Peyer's patch (tissue), 4 donors: ENCODE data around the gene CYP27B1. TPM values are rescaled to one million over a fixed set of nuclear protein-coding genes. Genes with fewer than 3 reads are reported as not detected.
A peak's percentile ranks its signal among the peaks of the same experiment; 100 is the strongest.

Source experiments
- DNase-seq, 3 donors: peaks; one replicate each; pipeline ENCODE4 v3.0.0-alpha.2; 2017 to 2019
- H3K27ac ChIP-seq, 4 donors: fragments of 200-600 bp; sonication (generic); one replicate each; pipeline ENCODE4 v1.5.1; 2016 to 2019
- H3K27me3 ChIP-seq, 2 donors: fragments of 200-600 bp; sonication (generic); one replicate each; pipeline ENCODE4 v1.5.1; 2019
- H3K36me3 ChIP-seq, 3 donors: fragments of 200-600 bp; sonication (generic); one replicate each; pipeline ENCODE4 v1.5.1; 2016 to 2019
- H3K4me1 ChIP-seq, 4 donors: fragments of 200-600 bp; sonication (generic); one replicate each; pipeline ENCODE4 v1.5.1; 2016 to 2019
- H3K4me3 ChIP-seq, 4 donors: fragments of 200-600 bp; sonication (generic); 1 replicate in 3 of 4; 2 replicates in 1 of 4; pipeline ENCODE4 v1.5.1; 2016 to 2019; ENCODE audit warnings: mild to moderate bottlenecking in 1 of 4
- H3K9me3 ChIP-seq, 4 donors: fragments of 200-600 bp; sonication (generic); one replicate each; pipeline ENCODE4 v1.5.1; 2016 to 2019; ENCODE audit warnings: mild to moderate bottlenecking in 1 of 4
- POLR2A ChIP-seq, 2 donors: fragments of 450-650 bp; IDR thresholded peaks; one replicate each; pipeline ENCODE4 v1.5.1; 2017; ENCODE audit warnings: antibody characterized with exemption in 2 of 2, mild to moderate bottlenecking in 2 of 2, moderate library complexity in 2 of 2
- total RNA-seq, 4 donors: library from RNA; depleted of rRNA; stranded (reverse); fragments of >200 nt; gene quantifications; one replicate each; pipeline ENCODE4 v1.1.0, GENCODE V29; 2016
- TF ChIP-seq, protein P1 (sequence below), 6 experiments: fragments of 450-650 bp in 4 of 6; fragments of 200-600 bp in 2 of 6; sonication (generic) in 1 of 6; IDR thresholded peaks; one replicate each; pipeline ENCODE4 v1.5.1; 2017 to 2019; ENCODE audit warnings: antibody characterized with exemption in 6 of 6, mild to moderate bottlenecking in 3 of 6, moderate library complexity in 1 of 6

CYP27B1 gene
- total RNA-seq, 4 donors from 2014 or later, result 1.7 TPM; not detected in 3

DNA sequence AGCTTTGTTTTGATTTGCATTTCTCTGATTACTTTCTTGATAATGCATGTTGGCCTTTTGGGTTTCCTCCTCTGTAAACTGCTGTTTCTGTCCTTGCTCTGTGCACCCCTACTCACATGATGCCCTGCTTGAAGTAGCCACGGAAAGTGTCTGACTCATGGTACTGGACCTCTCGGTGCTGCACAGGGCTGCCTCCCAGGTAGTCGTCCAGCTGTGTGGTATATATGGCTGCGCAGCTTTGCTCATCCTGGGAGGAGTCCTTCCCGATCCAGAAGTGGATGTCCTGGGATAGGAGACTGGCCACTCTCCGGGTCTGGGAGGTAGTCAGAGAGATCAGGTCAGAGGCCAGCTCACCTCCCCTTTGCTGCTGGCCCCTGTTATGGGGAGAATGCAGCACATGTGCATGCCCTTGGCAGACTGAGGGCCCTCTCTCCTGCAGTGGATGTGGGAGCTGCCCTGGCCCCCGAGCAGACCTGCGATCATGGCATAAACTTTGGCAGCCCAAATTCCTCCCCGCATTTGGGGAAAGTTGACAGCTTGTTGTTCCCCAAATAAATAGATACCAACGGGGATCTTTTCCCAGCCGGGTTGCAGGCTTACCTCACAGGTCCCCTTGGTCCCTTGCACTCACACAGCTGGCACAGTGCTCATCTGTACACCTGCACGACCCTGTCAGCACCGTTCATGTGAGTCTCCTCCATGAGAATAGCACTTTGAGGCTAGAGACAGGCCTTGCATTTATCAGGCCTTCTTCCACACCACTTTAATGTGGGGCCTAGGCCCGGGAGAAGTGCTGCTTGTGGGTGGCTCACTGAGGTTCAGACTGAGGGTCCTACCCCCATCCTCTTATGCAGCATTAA is 46.5 kb upstream of the CYP27B1 start:
- Histone ChIP-seq H3K4me1 (peaks cover 0 to 11% (median 0%) of the 10 kb centered on the region in 4 donors), H3K4me3 (no peak overlapping the region), H3K36me3 (peaks cover 0 to 22% (median 0%) of the 10 kb centered on the region in 3 donors), H3K27ac (no peak overlapping the region), H3K9me3 (no peaks in the 10 kb centered on the region), H3K27me3 (no peaks in the 10 kb centered on the region)
- no peak for TF ChIP-seq POLR2A (IDR thresholded peaks at IDR 0.05)
- TF ChIP-seq, protein P1, sequence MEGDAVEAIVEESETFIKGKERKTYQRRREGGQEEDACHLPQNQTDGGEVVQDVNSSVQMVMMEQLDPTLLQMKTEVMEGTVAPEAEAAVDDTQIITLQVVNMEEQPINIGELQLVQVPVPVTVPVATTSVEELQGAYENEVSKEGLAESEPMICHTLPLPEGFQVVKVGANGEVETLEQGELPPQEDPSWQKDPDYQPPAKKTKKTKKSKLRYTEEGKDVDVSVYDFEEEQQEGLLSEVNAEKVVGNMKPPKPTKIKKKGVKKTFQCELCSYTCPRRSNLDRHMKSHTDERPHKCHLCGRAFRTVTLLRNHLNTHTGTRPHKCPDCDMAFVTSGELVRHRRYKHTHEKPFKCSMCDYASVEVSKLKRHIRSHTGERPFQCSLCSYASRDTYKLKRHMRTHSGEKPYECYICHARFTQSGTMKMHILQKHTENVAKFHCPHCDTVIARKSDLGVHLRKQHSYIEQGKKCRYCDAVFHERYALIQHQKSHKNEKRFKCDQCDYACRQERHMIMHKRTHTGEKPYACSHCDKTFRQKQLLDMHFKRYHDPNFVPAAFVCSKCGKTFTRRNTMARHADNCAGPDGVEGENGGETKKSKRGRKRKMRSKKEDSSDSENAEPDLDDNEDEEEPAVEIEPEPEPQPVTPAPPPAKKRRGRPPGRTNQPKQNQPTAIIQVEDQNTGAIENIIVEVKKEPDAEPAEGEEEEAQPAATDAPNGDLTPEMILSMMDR (IDR thresholded peaks at IDR 0.05), result no peak
- no peak for DNase-seq

DNA sequence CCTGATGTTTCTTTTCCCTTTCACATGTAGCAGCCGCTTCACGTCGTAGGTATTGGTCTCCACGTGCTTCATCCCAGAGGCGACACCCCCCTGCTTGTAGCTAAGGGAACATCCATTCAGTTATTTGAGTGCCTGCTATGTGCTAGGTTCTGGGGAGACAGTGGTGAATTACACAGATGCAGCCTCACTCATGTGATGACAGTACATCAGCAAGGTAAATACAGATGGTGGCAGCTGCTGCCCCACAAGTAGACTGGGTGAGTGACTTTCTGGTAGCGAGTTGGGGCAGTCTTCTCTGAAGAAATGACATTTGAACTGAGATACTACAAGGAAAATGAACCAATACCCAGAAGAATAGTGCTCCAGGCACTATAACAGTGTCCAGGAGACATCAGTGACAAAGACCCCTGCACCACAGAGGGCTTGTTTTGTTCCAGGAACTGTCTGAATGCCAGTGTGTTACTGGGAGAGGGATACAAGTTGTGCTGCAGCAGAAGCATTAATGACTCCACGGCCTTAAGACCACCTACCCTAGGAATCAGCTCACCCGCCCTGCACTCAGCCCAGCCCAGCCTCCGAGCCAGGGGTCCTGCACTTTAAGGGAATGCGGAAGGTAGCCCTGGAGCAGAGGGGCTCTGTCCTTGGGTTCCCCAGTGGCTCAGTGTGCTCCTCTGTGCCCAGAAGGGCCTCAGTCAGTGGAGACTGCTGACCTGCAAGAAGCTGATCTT is 44.3 kb upstream of the CYP27B1 start:
- no peak for DNase-seq
- H3K36me3 ChIP-seq, result peaks cover 0 to 44% (median 0%) of the 10 kb centered on the region in 3 donors
- H3K27ac ChIP-seq, result no peak overlapping the region
- H3K9me3 ChIP-seq, result no peaks in the 10 kb centered on the region
- TF ChIP-seq, protein P1 (IDR thresholded peaks at IDR 0.05), result no peak
- no peak for TF ChIP-seq POLR2A (IDR thresholded peaks at IDR 0.05)
- H3K4me1 ChIP-seq, result no peaks in the 10 kb centered on the region
- no peaks in the 10 kb centered on the region for H3K27me3 ChIP-seq
- H3K4me3 ChIP-seq, result no peak overlapping the region

DNA sequence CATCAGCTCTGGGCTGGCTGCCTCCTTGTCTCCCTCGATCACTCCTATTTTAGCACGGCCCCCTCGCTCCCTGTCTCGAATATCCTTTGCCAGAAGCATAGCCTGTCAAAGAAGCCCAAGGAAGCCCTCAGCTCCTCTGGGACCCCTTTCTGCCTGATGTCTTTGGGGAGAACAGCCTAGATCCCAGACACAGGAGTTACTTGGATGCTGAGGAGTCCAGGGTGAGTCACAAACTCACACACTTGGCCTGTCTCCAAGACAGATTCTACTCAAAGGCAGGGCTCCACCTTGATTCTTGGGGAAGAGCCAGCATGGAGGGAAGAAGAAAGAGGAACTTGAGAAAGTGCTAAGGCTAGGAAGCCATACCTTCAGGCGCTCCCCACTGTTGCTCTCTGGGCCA is 43.6 kb upstream of the CYP27B1 start:
- H3K27ac ChIP-seq, result no peak overlapping the region
- no peaks in the 10 kb centered on the region for H3K4me1 ChIP-seq
- H3K9me3 ChIP-seq, result no peaks in the 10 kb centered on the region
- H3K4me3 ChIP-seq, result no peak overlapping the region
- TF ChIP-seq, protein P1 (IDR thresholded peaks at IDR 0.05), result no peak
- no peak for TF ChIP-seq POLR2A (IDR thresholded peaks at IDR 0.05)
- H3K36me3 ChIP-seq, result peaks cover 0 to 46% (median 0%) of the 10 kb centered on the region in 3 donors
- peak in 1 of 3 donors; percentile 43 for DNase-seq
- no peaks in the 10 kb centered on the region for H3K27me3 ChIP-seq

DNA sequence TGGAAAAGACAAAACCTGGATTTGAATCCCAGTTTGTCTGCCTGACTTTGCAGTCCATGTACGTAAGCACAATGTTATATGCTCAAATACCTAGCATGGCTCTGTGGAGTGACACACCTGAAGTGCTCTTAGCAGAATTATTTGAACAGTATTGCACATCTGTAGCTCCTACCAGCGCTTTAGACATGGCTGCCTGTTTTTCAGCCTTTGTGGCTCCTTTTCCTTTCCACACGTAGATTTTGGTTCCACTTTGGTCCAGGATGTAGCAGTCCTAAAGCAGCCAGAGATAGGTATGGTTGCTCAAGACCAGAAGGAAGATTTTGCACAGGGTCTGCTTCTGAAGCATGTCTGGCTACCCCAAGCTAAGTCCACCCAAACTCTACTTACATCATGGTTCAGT is 42.5 kb upstream of the CYP27B1 start:
- no peaks in the 10 kb centered on the region for H3K4me1 ChIP-seq
- no peaks in the 10 kb centered on the region for H3K9me3 ChIP-seq
- H3K36me3 ChIP-seq, result peaks cover 0 to 46% (median 0%) of the 10 kb centered on the region in 3 donors
- no peak overlapping the region for H3K27ac ChIP-seq
- DNase-seq, result peak in 1 of 3 donors; percentile 3
- no peak overlapping the region for H3K4me3 ChIP-seq
- H3K27me3 ChIP-seq, result no peaks in the 10 kb centered on the region
- TF ChIP-seq, protein P1 (IDR thresholded peaks at IDR 0.05), result no peak
- no peak for TF ChIP-seq POLR2A (IDR thresholded peaks at IDR 0.05)

DNA sequence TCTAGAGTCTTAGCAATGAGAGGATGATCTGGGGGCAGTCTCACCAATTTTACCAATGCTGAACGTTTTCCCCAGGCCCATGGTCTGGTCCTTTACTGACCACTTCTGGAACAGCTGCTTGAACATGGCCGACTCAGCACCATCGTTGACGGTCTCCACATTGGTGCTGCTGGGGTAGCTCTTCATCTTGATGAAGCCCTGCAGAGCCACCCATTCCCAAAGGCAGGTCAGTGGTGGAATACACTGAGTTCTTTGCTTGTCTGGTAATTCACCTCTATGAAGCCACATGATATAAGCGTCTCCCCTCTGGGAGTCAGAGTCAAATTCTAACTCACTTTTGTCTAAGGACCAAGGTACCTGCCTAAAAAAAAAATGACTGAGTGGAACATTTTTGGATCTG is 41.5 kb upstream of the CYP27B1 start:
- Histone ChIP-seq H3K4me3 (no peak overlapping the region), H3K9me3 (no peaks in the 10 kb centered on the region), H3K36me3 (peaks cover 0 to 46% (median 0%) of the 10 kb centered on the region in 3 donors), H3K27me3 (no peaks in the 10 kb centered on the region), H3K27ac (no peak overlapping the region), H3K4me1 (no peaks in the 10 kb centered on the region)
- TF ChIP-seq, protein P1 (IDR thresholded peaks at IDR 0.05), result no peak
- no peak for TF ChIP-seq POLR2A (IDR thresholded peaks at IDR 0.05)
- DNase-seq, result no peak
